OCI-LY1 (cell line): ENCODE measurements around the gene RNF166.

Experiments
- H2AFZ ChIP-seq: fragments of 200-600 bp; sonication (generic), shearing (Covaris generic); 2 replicates; pipeline ENCODE4 v1.6.0; 2014; ENCODE audit warnings: antibody characterized with exemption, mild to moderate bottlenecking, low read length
- H3F3A ChIP-seq: fragments of 200-600 bp; sonication (generic), shearing (Covaris generic); 2 replicates; pipeline ENCODE4 v1.6.0; 2014; ENCODE audit warnings: mild to moderate bottlenecking, antibody characterized with exemption, low read length, moderate library complexity; ENCODE audit not compliant: insufficient read depth
- H3K27ac ChIP-seq: fragments of 200-600 bp; sonication (generic); 2 replicates; pipeline ENCODE4 v1.5.1; 2014; ENCODE audit warnings: low read length, mixed run types, mild to moderate bottlenecking, low read depth; ENCODE audit not compliant: poor library complexity, severe bottlenecking
- H3K27me3 ChIP-seq: fragments of 200-600 bp; sonication (generic); 2 replicates; pipeline ENCODE4 v1.6.0; 2014; ENCODE audit warnings: antibody characterized with exemption, mild to moderate bottlenecking, low read length, moderate library complexity; ENCODE audit not compliant: insufficient read depth
- H3K36me3 ChIP-seq: fragments of 200-600 bp; sonication (generic); 2 replicates; pipeline ENCODE4 v1.6.1; 2014; ENCODE audit warnings: mild to moderate bottlenecking, antibody characterized with exemption, low read length, moderate library complexity, mixed read lengths; ENCODE audit not compliant: insufficient read depth
- H3K4me1 ChIP-seq: fragments of 200-600 bp; sonication (generic); 2 replicates; pipeline ENCODE4 v1.5.1; 2014; ENCODE audit warnings: mild to moderate bottlenecking, low read length, moderate library complexity; ENCODE audit not compliant: insufficient read depth, severe bottlenecking
- H3K4me2 ChIP-seq: fragments of 200-600 bp; sonication (generic), shearing (Covaris generic); 2 replicates; pipeline ENCODE4 v1.6.1; 2014; ENCODE audit warnings: low read length
- H3K4me3 ChIP-seq: fragments of 200-600 bp; sonication (generic); 2 replicates; pipeline ENCODE4 v1.5.1; 2014; ENCODE audit warnings: low read length, low read depth, mild to moderate bottlenecking, mixed read lengths; ENCODE audit not compliant: poor library complexity, severe bottlenecking
- H3K79me2 ChIP-seq: fragments of 200-600 bp; shearing (Covaris generic); 2 replicates; pipeline ENCODE4 v1.6.1; 2016; ENCODE audit warnings: mixed run types, low read length, mixed read lengths; ENCODE audit not compliant: insufficient read depth
- H3K9ac ChIP-seq: fragments of 200-600 bp; sonication (generic), shearing (Covaris generic); 2 replicates; pipeline ENCODE4 v1.6.1; 2014; ENCODE audit warnings: mild to moderate bottlenecking, low read length, mixed read lengths
- H3K9me2 ChIP-seq: fragments of 200-600 bp; sonication (generic), shearing (Covaris generic); 2 replicates; pipeline ENCODE4 v1.6.1; 2014; ENCODE audit warnings: low read depth, mild to moderate bottlenecking, low read length, mixed read lengths
- H3K9me3 ChIP-seq: fragments of 200-600 bp; shearing (Covaris generic); 2 replicates; pipeline ENCODE4 v1.6.1; 2014; ENCODE audit warnings: low read length, mixed read lengths
- H4K20me1 ChIP-seq: fragments of 200-600 bp; sonication (generic), shearing (Covaris generic); 2 replicates; pipeline ENCODE4 v1.6.0; 2016; ENCODE audit warnings: mild to moderate bottlenecking, low read length; ENCODE audit not compliant: insufficient read depth
- CTCF ChIP-seq: fragments of 200-600 bp; sonication (generic), shearing (Covaris generic); IDR thresholded peaks from 2 replicates; pipeline ENCODE4 v1.5.1; 2017; ENCODE audit warnings: mild to moderate bottlenecking, antibody characterized with exemption, low read length, moderate library complexity, mixed read lengths
- EZH2 ChIP-seq: fragments of 200-600 bp; sonication (generic), shearing (Covaris generic); IDR thresholded peaks from 2 replicates; pipeline ENCODE4 v1.8.0; 2017; ENCODE audit warnings: borderline replicate concordance, mixed run types, mild to moderate bottlenecking, antibody characterized with exemption, low read length, moderate library complexity, mixed read lengths

Gene RNF166

GRCh38 chr16:88651989-88652761 lies 54.0 kb downstream of the RNF166 start:
- peaks cover 69% of the 10 kb centered on the region for H3K36me3 ChIP-seq
- H3K4me3 ChIP-seq: peak overlapping the region; percentile 94
- peaks cover 37% of the 10 kb centered on the region for H3K4me1 ChIP-seq
- no peaks in the 10 kb centered on the region for H4K20me1 ChIP-seq
- H3K9me2 ChIP-seq: no peaks in the 10 kb centered on the region
- H3K27ac ChIP-seq: peak overlapping the region; percentile 95
- peak overlapping the region; percentile 96 for H3K9ac ChIP-seq
- H3K79me2 ChIP-seq: no peaks in the 10 kb centered on the region
- H3F3A ChIP-seq: no peaks in the 10 kb centered on the region
- no peaks in the 10 kb centered on the region for H3K27me3 ChIP-seq
- no peak overlapping the region for H2AFZ ChIP-seq
- H3K9me3 ChIP-seq: no peaks in the 10 kb centered on the region
- H3K4me2 ChIP-seq: peak overlapping the region; percentile 96
- TF ChIP-seq CTCF (no peak), EZH2 (no peak)

GRCh38 chr16:88651276-88651988 lies 54.8 kb downstream of the RNF166 start:
- Histone ChIP-seq H3K9me2 (no peaks in the 10 kb centered on the region), H3K79me2 (no peaks in the 10 kb centered on the region), H2AFZ (no peak overlapping the region), H3K9ac (peak overlapping the region; percentile 96), H3K27ac (peak overlapping the region; percentile 95), H3K36me3 (peaks cover 69% of the 10 kb centered on the region), H3K4me3 (peak overlapping the region; percentile 94), H3K27me3 (no peaks in the 10 kb centered on the region), H3K4me2 (peak overlapping the region; percentile 96), H4K20me1 (no peaks in the 10 kb centered on the region), H3F3A (no peaks in the 10 kb centered on the region), H3K9me3 (no peaks in the 10 kb centered on the region), H3K4me1 (peaks cover 36% of the 10 kb centered on the region)
- TF ChIP-seq EZH2 (no peak), CTCF (no peak)

GRCh38 chr16:88650749-88651275 lies 55.4 kb downstream of the RNF166 start, which contains the start of gene CYBA:
Gene CYBA (minus strand): TSS chr16:88651053. CDS start chr16:88651013, 40 bp downstream.
- H2AFZ ChIP-seq: no peak within 1 kb of the TSS
- no peaks in the 10 kb centered on the region for H3K27me3 ChIP-seq
- peak within 1 kb of the TSS; percentile 96 for H3K4me2 ChIP-seq
- H3K4me3 ChIP-seq: peak within 1 kb of the TSS; percentile 94
- H3F3A ChIP-seq: no peaks in the 10 kb centered on the region
- H3K4me1 ChIP-seq: peaks cover 36% of the 10 kb centered on the region
- peak within 1 kb of the TSS; percentile 95 for H3K27ac ChIP-seq
- H3K9me3 ChIP-seq: no peaks in the 10 kb centered on the region
- peak within 1 kb of the TSS; percentile 96 for H3K9ac ChIP-seq
- TF ChIP-seq CTCF (no peak), EZH2 (no peak)
- peaks cover 74% of the 10 kb centered on the region for H3K36me3 ChIP-seq
- H3K9me2 ChIP-seq: no peaks in the 10 kb centered on the region
- no peaks in the 10 kb centered on the region for H4K20me1 ChIP-seq
- no peaks in the 10 kb centered on the region for H3K79me2 ChIP-seq
